Esophagus muscularis mucosa (tissue), 4 donors: ENCODE results near the gene CHST6. TPM values are rescaled to one million over a fixed set of nuclear protein-coding genes. Genes with fewer than 3 reads are reported as not detected.

ENCODE experiments used
- DNase-seq: peaks from one replicate; pipeline ENCODE4 v3.0.0-alpha.2; 2017; ENCODE audit errors: extremely low spot score
- H3K27ac ChIP-seq, 4 donors: fragments of 200-600 bp; sonication (generic); replicated peaks in 1 of 4; 1 replicate in 3 of 4; 2 replicates in 1 of 4; pipeline ENCODE4 v1.5.1; 2016 to 2019; ENCODE audit warnings: mild to moderate bottlenecking in 1 of 4
- H3K27me3 ChIP-seq, 4 donors: fragments of 200-600 bp; sonication (generic); one replicate each; pipeline versions ENCODE4 v1.5.1 to v1.6.0; 2016 to 2019
- H3K36me3 ChIP-seq, 4 donors: fragments of 200-600 bp; sonication (generic); one replicate each; pipeline ENCODE4 v1.5.1; 2016 to 2019
- H3K4me1 ChIP-seq, 4 donors: fragments of 200-600 bp; sonication (generic); one replicate each; pipeline ENCODE4 v1.5.1; 2016 to 2019
- H3K4me3 ChIP-seq, 4 donors: fragments of 200-600 bp; sonication (generic); 1 replicate in 2 of 4; 2 replicates in 2 of 4; pipeline ENCODE4 v1.5.1; 2016 to 2019; ENCODE audit warnings: mild to moderate bottlenecking in 4 of 4, moderate library complexity in 1 of 4
- H3K9me3 ChIP-seq, 4 donors: fragments of 200-600 bp; sonication (generic); 1 replicate in 3 of 4; 2 replicates in 1 of 4; pipeline ENCODE4 v1.5.1; 2016 to 2019
- CTCF ChIP-seq, 3 experiments: fragments of 200-600 bp in 2 of 3; fragments of 450-650 bp in 1 of 3; sonication (generic) in 2 of 3; IDR thresholded peaks; one replicate each; pipeline ENCODE4 v1.5.1; 2017 to 2019; ENCODE audit warnings: antibody characterized with exemption in 3 of 3, mild to moderate bottlenecking in 2 of 3, moderate library complexity in 1 of 3
- EP300 ChIP-seq: sonication (generic); formaldehyde crosslinking; IDR thresholded peaks from one replicate; pipeline ENCODE4 v1.6.1; 2017; ENCODE audit warnings: antibody characterized with exemption
- POLR2A ChIP-seq: fragments of 450-650 bp; IDR thresholded peaks from one replicate; pipeline ENCODE4 v1.6.1; 2017; ENCODE audit warnings: antibody characterized with exemption, moderate library complexity, mild to moderate bottlenecking, low read depth
- POLR2AphosphoS5 ChIP-seq, 2 donors: sonication (generic); formaldehyde crosslinking; IDR thresholded peaks; one replicate each; pipeline ENCODE4 v1.6.1; 2017; ENCODE audit warnings: antibody characterized with exemption in 2 of 2
- WGBS: methylation state at CpG from one replicate; pipeline ENCODE4 v1.1.5; 2018; 5-methylcytosine and 5-hydroxymethylcytosine counted together
- intact Hi-C: fragments of 100-400 bp; cut with DNase I; formaldehyde crosslinking; loops from one replicate; pipeline ENCODE4 v1.15.1; 2023
- total RNA-seq, 4 donors: library from RNA; depleted of rRNA; stranded (reverse); fragments of >200 nt; gene quantifications; one replicate each; pipeline versions ENCODE4 v1.1.0 to v1.2.1, GENCODE V29; 2016

The CHST6 gene
- total RNA-seq, 4 donors from 2014 or later: 0.33 to 2.4 (median 0.90) TPM

GRCh38 chr16:75481475-75481874, 13.8 kb downstream of the CHST6 start:
- Histone ChIP-seq H3K36me3 (no peaks in the 10 kb centered on the region), H3K4me1 (no peaks in the 10 kb centered on the region), H3K27ac (no peak overlapping the region), H3K9me3 (no peaks in the 10 kb centered on the region), H3K4me3 (no peak overlapping the region), H3K27me3 (no peaks in the 10 kb centered on the region)
- intact Hi-C loops: no loop called here
- no peak for DNase-seq
- TF ChIP-seq CTCF (IDR thresholded peaks at IDR 0.05): no peak
- no peak for TF ChIP-seq EP300
- no peak for TF ChIP-seq POLR2AphosphoS5 (IDR thresholded peaks at IDR 0.05)
- no peak for TF ChIP-seq POLR2A
- 74% methylated on average over 7 of the region's 7 CpGs for WGBS

GRCh38 chr16:75479421-75479990, 15.7 kb downstream of the CHST6 start:
- DNase-seq: no peak
- TF ChIP-seq EP300 (no peak), POLR2AphosphoS5 (IDR thresholded peaks at IDR 0.05) (no peak), CTCF (IDR thresholded peaks at IDR 0.05) (no peak), POLR2A (no peak)
- H3K27ac ChIP-seq: no peak overlapping the region
- H3K36me3 ChIP-seq: no peaks in the 10 kb centered on the region
- H3K9me3 ChIP-seq: no peaks in the 10 kb centered on the region
- intact Hi-C loops: loop anchor here (10.0 kb wide), 2 partner anchors 115 to 145 kb away; partner anchors contain the start of gene ADAT1
- H3K4me3 ChIP-seq: no peak overlapping the region
- 97% methylated on average over 34 of the region's 47 CpGs for WGBS
- H3K4me1 ChIP-seq: no peaks in the 10 kb centered on the region
- no peaks in the 10 kb centered on the region for H3K27me3 ChIP-seq

- Histone ChIP-seq H3K9me3 (no peaks in the 10 kb centered on the region), H3K27me3 (no peaks in the 10 kb centered on the region), H3K4me3 (no peak overlapping the region), H3K36me3 (no peaks in the 10 kb centered on the region), H3K27ac (no peak overlapping the region), H3K4me1 (no peaks in the 10 kb centered on the region)
- DNase-seq: no peak
- TF ChIP-seq EP300: no peak
- no peak for TF ChIP-seq POLR2A
- no peak for TF ChIP-seq CTCF (IDR thresholded peaks at IDR 0.05)
- TF ChIP-seq POLR2AphosphoS5 (IDR thresholded peaks at IDR 0.05): no peak
- intact Hi-C loops: loop anchor here (10.0 kb wide), 2 partner anchors 116 to 146 kb away; partner anchors contain the start of gene ADAT1
- WGBS: 95% methylated on average over 51 of the region's 80 CpGs
Observed at GRCh38 chr16:75478480-75479345, 16.5 kb downstream of the CHST6 start.

GRCh38 chr16:75477680-75478473, 17.4 kb downstream of the CHST6 start:
- TF ChIP-seq EP300 (no peak), CTCF (IDR thresholded peaks at IDR 0.05) (no peak), POLR2AphosphoS5 (IDR thresholded peaks at IDR 0.05) (no peak), POLR2A (no peak)
- no peak for DNase-seq
- Histone ChIP-seq H3K4me3 (no peak overlapping the region), H3K27ac (no peak overlapping the region), H3K4me1 (no peaks in the 10 kb centered on the region), H3K9me3 (no peaks in the 10 kb centered on the region), H3K27me3 (no peaks in the 10 kb centered on the region), H3K36me3 (no peaks in the 10 kb centered on the region)
- intact Hi-C loops: loop anchor here (10.0 kb wide), 2 partner anchors 117 to 147 kb away; partner anchors contain the start of gene ADAT1
- 77% methylated on average over 4 of the region's 4 CpGs for WGBS
